Fibroblast of gingiva (primary cell): ENCODE measurements around the gene CMPK2.
"Not testable (repeated sequence)": the region's sequence is repeated elsewhere in the genome, so short reads cannot be mapped to it uniquely, and the experiment has no call there.

ENCODE experiments used
- DNase-seq: peaks from one replicate; pipeline ENCODE4 v3.0.0-alpha.2; 2011; ENCODE audit warnings: low read depth

CMPK2 gene

DNA sequence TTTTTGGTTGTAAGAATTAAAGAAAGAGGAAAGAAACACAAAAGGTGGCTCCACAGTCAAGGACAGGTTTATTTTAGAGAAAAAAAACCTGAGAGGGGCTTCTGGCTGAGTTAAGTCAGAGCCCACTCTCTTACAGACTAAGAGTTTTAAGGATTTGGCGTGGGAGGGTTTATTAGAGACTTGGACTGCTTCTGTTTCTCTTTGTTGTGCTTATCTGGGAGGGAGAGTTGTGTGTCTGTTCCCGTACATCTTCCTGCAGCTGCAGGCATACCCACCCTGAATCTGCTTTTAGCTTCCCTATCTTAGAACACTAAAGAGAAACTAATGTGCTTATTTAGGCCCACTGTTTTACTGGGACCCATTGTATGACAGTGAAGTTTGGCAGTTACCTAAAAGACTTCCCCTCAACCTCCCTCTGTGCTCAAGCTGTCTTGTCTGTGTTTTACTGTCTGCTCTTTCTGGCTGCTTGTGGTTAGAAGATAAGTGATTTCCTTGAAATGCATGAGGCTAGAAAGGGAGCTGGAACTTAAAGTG, 14.6 kb upstream of the CMPK2 start:
- no peak for DNase-seq

DNA sequence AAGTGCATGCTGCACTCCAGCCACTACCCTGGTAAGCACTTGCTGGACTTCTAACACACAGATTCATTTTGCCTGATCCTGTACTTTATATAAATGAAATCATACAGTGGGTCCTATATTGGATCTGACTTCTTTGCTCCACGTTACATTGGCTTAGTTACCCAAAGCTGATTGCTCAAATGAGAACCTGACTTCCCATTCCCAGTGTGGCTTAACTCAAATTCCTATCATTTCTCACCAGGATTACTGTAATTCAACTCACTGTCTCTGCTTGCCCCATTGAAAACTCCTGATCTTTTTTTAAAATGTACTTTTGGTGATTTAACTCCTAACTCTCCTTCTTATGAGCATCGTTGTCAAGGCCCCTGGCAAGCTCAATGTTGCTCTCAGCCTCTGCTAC, 13.3 kb upstream of the CMPK2 start:
- no peak for DNase-seq

DNA sequence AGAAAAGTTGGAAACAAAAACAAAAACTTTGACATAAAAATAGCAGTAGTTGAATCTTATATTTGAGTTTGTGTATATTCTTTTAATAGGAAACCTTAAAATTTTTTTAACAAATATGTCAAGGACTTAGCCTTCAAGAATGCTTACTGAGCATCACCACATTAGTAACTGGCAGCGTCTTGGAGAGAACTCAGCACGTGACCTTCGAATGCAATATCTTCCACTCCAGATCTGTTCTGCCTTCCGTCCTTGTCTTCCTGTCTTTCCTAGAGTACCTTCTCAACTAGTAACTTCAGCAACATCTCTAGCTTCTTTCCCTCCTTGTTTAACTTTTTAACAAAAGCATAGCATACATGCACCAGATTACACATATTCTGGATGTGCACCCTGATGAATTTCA, 12.8 kb upstream of the CMPK2 start:
- DNase-seq = no peak

DNA sequence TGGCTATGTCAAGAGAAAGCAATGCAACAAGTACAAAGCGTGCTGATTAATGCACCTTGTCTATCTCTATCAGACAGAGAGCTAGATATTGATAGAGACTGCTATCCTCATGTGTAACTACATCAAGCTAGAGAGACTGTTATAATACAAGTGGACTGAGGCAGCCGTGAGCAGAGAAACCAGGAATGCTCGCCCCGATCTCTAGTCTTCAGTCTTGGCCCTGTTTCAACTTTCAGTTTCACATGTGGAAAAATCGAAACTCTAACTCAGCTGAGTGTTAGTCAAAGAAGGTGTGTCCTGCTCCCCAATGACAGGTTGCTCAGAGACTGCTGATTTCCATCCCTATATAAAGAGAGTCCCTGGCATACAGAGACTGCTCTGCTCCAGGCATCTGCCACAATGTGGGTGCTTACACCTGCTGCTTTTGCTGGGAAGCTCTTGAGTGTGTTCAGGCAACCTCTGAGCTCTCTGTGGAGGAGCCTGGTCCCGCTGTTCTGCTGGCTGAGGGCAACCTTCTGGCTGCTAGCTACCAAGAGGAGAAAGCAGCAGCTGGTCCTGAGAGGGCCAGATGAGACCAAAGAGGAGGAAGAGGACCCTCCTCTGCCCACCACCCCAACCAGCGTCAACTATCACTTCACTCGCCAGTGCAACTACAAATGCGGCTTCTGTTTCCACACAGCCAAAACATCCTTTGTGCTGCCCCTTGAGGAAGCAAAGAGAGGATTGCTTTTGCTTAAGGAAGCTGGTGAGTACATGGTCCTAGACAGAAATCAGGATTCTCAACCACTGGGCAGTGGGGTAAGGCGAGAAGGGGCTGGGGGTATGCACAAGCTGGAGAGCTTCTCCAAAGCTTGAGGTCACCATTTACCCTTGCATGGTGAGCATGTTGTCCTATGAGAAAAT, 11.9 kb upstream of the CMPK2 start, which contains the start of gene RSAD2:
Gene RSAD2 (plus strand): TSS at position 376 of the 903 bp plus-strand sequence. CDS start 24 bp downstream, at position 400.
- DNase-seq = peak; percentile 18

DNA sequence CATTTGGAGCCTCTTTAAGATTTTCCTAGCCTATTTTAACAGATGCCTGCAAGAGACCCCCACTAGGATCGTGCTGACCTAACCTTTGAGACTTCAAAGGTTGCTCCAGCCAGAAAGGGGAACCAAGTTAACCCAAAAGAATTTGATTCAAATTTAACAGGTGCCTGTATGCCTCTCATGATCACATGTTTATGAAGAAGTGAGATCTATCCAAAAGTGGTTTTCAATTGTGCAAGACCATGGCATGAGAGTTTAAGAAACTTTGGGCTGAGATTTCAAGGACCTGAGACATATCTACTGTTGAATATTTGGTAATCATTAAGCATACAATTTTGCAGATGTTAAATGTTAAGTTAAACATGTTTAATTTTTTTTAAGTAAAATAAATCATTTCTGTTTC, 10.6 kb upstream of the CMPK2 start:
- DNase-seq = no peak

DNA sequence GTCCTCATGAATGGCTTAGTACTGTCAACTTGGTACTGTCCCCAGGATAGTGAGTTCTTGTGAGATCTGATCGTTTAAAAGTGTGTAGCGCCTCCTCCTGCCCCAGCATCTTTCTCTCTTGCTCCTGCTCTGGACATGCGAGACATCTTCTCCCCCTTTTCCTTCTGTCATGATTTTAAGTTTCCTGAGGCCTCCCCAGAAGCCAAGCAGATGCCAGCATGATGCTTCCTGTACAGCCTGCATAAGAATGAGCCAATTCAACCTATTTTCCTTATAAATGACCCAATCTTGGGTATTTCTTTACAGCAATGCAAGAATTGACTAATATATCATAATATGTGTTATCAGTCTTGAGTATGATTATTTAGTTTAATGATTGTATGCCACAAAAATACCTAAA, 8.3 kb upstream of the CMPK2 start:
- DNase-seq = no peak

DNA sequence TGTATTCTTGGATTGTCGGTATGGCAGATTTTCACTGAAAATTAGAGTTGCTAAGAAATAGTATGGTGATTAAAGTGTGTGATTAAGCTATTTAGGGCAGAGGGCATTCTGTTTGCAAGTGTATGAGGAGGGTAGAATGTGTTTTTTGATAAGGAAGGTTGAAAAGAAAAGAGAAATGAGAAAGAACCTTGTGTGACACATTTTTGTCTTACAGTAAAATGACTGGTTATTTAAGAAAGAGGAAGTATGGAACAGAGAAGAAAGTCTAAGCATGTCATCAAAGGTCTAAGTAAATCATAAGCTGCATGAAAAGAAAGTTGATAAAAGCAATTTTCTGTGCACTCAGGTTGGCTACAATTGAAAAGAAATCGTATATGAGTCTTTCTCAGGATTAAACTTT, 6.7 kb upstream of the CMPK2 start:
- no peak for DNase-seq

DNA sequence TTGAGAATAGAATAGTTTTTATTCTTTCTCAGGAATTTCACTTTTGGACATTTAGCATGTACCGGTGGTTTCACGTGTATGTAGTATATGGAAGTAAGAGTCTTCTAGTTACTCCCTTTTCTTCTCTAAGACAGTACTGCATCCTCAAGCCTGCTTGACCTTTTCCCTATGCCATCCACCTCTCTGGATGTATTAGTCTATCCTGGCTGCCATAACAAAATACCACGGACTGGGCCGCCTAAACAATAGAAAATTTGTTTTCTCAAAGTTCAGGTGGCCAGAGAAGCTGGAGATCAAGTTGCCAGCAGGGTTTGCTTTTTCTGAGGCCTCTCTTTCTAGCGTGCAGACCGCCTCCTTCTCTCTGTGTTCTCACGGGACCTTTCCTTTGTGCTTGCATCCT, 1.3 kb upstream of the CMPK2 start:
- no peak for DNase-seq

DNA sequence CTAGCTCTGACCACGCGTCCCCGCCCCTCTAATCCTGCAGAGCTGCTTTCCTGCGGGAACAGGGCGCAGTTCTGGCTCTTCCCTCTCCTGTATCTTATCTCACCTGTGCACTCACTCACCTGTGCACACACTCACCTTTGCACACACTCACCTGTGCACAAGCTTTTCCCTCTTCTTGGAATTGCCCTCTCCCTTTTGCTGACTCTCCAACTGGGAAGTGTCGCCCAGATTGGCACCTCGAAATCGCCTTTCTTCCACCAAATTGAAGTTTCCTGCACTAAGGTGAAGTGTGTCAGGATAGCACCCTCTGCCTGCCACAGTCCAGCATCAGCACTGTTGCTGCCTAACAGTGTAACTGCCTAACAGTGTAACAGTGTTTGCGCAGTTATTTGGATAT, 566 bp upstream of the CMPK2 start:
- DNase-seq = no peak

DNA sequence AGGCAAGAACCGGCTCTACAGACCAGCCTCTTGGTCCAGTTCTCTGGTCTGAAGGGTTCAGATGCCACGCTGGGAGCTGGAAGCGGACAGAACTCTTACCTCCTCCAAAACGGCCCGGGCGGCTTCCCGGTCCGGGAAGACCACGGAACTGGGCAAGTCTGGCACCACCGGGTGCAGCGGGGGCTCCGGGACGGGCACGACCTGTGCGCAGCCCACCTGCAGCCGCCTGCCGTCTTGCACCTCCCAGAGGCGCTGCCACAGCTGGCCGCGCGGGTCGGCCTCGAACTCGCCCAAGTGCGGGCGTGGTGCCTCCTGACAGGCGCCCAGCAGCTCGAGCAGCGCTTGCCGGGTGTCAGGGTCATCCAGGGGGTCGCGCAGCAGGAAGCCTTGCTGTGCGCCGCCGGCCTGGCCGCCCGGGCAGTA, 773 bp downstream of the CMPK2 start:
- DNase-seq = no peak

DNA sequence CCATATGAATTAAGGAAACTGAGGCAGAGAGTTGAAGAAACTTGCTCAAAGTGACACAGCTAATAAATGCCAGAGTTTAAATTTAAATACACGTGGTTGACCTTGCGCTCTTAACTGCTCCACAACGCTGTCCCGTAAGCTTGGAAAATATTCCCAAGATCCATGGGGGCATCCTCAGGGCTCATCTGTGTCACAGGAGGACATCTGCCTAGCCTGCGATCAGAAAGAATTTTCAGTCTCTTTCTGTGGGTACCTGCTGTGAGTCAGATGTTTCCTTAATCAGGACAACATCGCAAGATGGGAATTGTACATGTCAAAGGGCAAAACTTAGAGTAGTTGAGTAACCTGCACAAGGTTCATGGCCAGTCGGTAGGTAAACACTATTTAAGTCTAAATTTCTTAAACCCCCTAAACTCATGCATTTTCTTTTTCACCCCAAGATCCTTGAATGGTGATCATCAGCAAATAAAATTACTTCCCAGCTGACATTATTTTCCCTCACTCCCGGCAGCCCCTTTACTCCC, 1.4 kb downstream of the CMPK2 start:
- DNase-seq = no peak

DNA sequence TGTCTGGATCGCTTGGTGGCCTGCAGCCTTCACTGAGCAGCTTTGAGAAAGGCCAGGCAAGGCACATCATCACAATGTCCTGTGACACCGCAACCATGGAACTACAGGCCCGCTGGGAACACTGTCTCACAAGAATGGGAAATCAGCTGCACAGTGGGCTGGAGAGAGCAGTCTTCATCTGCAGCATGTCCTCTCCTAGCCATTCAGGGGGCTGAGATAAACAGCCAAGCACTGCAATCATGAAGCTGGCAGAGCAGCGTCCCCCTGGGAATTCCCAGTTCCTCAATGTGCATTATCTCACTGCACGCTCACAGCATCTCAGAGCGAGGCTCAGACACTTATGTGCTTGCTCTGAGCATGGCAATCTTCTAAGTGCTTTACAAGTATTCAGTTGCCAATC, 1.9 kb downstream of the CMPK2 start:
- DNase-seq = no peak

DNA sequence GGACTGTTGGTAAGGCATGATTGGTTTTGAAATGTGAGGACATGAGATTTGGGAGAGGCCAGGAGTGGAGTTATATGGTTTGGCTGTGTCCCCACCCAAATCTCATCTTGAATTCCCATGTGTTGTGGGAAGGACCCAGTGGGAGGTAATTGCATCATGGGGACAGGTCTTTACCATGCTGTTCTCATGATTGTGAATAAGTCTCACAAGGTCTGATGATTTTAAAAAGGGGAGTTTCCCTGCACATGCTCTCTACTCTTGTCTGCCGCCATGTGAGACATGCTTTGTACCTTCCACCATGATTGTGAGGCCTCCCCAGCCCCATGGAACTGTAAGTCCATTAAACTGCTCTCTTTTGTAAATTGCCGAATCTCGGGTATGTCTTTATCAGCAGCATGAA, 5.4 kb downstream of the CMPK2 start:
- no peak for DNase-seq

DNA sequence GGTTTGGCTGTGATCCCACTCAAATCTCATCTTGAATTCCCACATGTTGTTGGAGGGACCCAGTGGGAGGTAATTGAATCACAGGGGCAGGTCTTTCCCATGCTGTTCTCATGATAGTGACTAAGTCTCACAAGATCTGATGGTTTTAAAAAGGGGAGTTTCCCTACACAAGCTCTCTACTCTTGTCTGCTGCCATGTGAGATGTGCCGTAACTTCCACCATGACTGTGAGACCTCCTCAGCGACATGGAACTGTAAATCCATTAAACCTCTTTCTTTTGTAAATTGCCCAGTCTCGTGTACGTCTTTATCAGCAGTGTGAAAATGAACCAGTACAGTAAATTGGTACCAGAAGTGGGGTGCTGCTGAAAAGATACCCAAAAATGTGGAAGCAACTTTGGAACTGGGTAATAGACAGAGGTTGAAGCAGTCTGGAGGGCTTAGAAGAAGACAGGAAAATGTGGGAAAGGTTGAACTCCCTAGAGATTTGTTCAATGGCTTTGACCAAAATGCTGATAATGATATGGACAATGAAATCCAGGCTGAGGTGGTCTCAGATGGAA, 7.2 kb downstream of the CMPK2 start:
- DNase-seq = not testable (repeated sequence)

DNA sequence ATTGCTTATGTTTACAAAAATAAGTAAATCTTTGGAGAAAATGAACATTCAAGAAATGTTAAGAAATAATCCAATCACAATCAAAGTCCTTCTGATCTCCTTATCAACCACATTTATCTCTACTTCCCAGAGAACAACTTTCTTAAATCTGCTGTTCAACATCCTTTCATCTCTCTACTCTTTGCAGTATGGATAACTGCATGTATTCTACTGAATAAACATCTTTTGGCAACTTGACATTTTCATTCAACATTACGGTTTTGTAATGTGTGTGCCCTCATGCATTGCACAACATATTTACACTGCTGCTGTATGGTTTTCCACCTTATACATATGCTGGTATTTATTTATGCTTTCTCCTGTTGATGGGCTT, 9.2 kb downstream of the CMPK2 start:
- DNase-seq = no peak

DNA sequence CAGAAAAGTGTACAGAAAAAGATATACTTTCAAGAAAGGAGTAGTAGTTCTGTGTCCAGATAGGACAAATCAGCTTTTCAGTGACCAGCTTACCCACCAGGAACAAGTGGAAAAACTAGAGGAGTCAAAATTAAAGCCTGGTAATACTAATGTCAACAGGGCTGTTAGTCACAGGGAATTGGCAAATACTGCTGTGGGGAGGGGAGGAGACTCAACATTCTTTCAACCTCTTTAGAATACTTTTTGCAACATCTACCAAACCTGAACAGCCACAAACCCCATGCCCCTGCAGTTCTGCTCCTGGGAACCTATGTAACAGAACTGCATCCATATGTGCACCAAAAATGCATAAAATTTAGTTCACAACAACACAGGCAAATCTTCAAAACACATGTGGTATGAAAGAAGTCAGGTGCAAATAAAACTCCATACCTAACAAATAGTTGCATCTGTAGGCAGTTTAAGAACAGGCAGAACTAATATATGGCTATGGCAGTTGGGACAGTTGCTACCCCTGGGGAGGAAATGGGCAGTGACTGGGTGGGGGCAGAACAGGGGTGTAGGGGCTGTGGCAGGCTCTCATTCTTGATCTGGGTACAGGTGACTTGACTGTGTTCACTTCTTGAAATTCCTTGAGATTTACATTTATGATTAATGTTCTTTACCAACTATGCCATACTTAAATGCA, 9.7 kb downstream of the CMPK2 start:
- no peak for DNase-seq

DNA sequence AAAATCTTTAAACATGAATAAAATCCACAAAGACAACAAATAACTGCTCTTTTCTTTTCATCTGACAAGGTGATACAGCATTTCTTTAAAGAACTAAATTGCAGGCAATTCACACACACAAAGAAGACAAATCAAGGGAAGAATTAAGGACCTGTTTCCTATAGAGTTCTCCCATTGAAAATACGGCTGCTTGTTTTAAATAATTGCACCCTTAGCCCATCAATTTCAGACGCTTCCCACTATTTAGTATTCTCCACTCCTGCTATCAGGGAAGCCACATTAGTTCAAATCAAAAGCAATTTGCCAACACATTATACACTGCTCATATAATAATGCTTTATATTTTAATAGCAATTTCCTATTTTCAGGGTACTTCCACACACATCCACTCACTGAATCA, 11.3 kb downstream of the CMPK2 start:
- no peak for DNase-seq

DNA sequence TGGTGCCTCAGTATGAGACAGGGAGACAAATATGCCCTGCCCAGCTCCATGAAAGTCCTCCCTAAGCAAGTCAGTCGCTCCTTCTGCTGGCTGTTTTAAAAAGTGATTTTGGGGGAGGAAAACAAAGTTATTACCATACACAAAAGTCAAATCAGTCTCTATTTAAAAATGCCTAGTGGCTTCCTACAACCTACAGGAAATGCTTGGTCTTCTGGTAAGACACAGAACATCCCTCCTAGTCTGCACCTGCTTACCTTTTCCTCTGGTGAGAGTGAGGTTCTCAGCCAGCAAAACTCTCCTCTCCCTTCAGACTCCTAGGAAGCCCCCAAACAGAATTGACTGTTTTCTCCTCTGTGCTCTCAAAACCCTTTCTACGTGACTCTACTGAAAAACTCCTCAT, 13.5 kb downstream of the CMPK2 start:
- DNase-seq = no peak

DNA sequence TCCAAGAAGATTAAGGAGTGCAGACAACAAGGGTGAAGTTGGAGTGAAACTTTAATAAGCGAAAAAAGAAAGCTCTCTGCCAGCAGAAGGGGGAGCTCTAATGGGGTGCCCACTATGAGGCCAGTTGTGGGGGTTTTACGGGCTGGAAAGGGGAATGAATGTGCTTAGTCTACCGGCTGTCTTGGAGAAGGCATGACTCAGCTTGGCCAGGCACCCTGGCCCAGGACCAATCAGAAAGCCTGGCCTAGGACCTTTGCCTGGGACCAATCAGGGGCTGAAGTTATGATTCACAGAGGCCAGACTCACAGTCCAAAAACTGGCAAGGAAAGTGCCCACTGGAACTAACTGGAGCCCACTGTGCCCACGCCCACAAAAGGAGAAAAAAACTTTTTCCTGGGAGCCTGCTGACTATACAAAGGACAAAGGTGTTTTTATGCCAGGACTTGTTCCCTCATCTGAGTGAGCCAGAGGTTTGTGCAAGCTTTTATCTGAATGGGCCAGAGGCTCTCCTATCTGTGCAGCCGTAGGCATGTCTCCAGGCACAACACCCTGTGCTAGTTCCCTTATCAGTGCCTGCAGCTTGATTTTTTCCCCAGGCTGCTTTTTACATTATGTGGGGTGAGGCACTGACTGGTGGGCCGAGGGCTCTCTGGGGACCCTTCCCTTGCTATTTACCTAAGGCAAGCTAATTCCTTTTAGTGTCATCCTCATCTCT, 18.6 kb downstream of the CMPK2 start:
- no peak for DNase-seq

DNA sequence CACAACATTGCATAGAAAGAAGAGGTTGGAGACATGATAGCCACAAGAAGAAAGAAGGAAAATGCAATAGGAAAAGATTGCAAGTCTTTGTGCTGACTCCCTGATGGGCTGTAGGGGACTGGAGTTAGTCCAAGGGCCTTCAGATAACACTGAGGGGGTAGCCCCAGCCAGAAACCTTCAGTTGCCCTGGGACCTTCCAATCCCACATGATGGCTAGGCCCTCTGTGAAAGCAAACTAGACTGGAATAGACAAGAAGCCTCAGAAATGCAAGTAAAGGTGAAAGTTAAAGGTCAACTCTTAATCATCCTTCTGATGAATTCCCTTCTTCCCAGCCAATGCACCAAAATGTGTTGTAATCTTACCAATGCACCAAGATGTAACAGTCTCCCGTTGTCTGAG, 19.2 kb downstream of the CMPK2 start:
- DNase-seq = no peak

DNA sequence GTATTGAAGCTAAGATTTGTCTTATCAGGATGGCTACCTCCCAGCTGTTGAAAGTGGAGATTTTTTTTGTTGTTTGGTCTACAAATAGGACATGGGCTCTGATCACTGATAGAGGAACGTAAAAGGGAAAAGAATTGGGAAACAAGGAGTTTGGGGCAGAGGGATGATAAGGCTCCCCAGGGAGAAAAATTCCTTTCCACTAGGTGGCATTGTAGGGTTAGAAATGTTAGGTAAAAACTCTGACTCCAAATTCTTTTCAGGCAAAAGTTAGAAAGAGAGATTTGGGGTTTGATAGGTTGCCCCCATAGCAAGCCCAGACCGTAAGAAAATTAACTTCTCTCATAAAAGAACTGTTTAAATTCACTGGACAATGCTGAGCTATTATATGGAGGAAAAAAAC, 19.8 kb downstream of the CMPK2 start:
- no peak for DNase-seq

DNA sequence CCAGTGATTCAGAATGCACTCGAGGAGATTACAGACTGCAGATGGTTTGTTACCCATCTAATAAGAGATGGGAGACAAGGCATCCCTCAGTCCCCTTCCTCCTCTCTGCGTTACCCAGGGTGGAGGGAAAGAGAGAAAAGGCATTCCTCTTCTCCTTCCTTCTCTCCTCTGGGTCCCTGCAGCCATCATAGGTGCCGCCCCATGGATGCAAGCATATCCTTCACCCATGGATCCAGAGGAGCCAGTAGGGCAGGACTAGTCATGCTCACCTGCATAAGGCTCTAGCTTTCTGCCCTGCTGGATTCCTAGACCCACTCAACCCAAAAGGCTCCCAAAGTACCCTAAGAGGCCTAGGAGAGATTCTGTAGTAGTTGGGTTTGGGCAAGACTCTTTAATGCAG, 20.4 kb downstream of the CMPK2 start:
- DNase-seq = peak; percentile 10
